ENCODE results near the gene PSME4. TPM values are rescaled to one million over a fixed set of nuclear protein-coding genes. Genes with fewer than 3 reads are reported as not detected.

PSME4 gene
- total and polyA plus RNA-seq, 2 of the 13 experiments (the other 11 are each of a cell fraction or from before 2014, with no cell fraction given) = 52.1 to 77.8 TPM

- POLR2A ChIA-PET = no interaction called here
- intact Hi-C loops (cut with micrococcal nuclease; ENCODE audit: unreplicated experiment) = no loop called here
- TF ChIP-seq ZIK1 (CRISPR knock-in tag; IDR thresholded peaks at IDR 0.05; ENCODE audit: borderline replicate concordance, low read depth) (no peak), ZNF713 (CRISPR knock-in tag; IDR thresholded peaks at IDR 0.05) (no peak), ZNF563 (CRISPR knock-in tag; IDR thresholded peaks at IDR 0.05) (no peak), ELF4 (CRISPR knock-in tag; IDR thresholded peaks at IDR 0.05; ENCODE audit: borderline replicate concordance) (no peak), MAX (IDR thresholded peaks at IDR 0.05) (no peak), ZHX1 (CRISPR knock-in tag; IDR thresholded peaks at IDR 0.05; ENCODE audit: low read depth) (no peak), NRL (CRISPR knock-in tag; IDR thresholded peaks at IDR 0.05; ENCODE audit: borderline replicate concordance) (no peak), FOSL1 (CRISPR knock-in tag; IDR thresholded peaks at IDR 0.05; ENCODE audit: borderline replicate concordance) (no peak), ZNF740 (CRISPR knock-in tag; IDR thresholded peaks at IDR 0.05) (no peak)
Observed at GRCh38 chr2:53877556-53877955, 93.2 kb downstream of the PSME4 start.

More at GRCh38 chr2:53877556-53877955, 93.2 kb downstream of the PSME4 start:
- Histone ChIP-seq H4K20me1 (ENCODE audit: insufficient read depth, low read length) (no peaks in the 10 kb centered on the region), H3K27ac (ENCODE audit: extremely low read length, insufficient read depth, low read length) (no peak overlapping the region), H3K36me3 (replicated peaks in 1 of 2; ENCODE audit: control insufficient read depth in 1 of 2, insufficient read depth in 2 of 2, low read length in 2 of 2) (peaks cover 31 to 61% of the 10 kb centered on the region in 2 experiments), H2AFZ (ENCODE audit: low read length) (no peak overlapping the region), H3K9me3 (ENCODE audit: low read length) (no peaks in the 10 kb centered on the region), H3K9ac (ENCODE audit: insufficient read depth, low read depth, low read length) (no peak overlapping the region), H3K4me3 (replicated peaks in 1 of 3; ENCODE audit: insufficient read depth in 1 of 3, low read depth in 2 of 3, low read length in 3 of 3) (no peak overlapping the region), H3K4me2 (ENCODE audit: low read depth, low read length) (no peak overlapping the region), H3K79me2 (ENCODE audit: insufficient read depth, low read length) (no peaks in the 10 kb centered on the region), H3K27me3 (ENCODE audit: control insufficient read depth in 1 of 2, insufficient read depth in 2 of 2, low read length in 2 of 2) (no peaks in the 10 kb centered on the region), H3K4me1 (ENCODE audit: insufficient read depth, low read length) (peaks cover 6% of the 10 kb centered on the region; the same call in 1 of the 2 replicates)
- WGBS (ENCODE audit: low lambda C conversion rate) = 96% methylated on average over 2 of the region's 2 CpGs
- CTCF ChIA-PET (ENCODE audit: low intra/inter-chr PET ratio, low total read pairs) = no interaction called here
- in situ Hi-C loops (cut with HindIII; ENCODE audit: extremely low pct_ligation_motif_present, low pct_unique_long_range_greater_than_20kb) = no loop called here
- FAIRE-seq = no peak
- peak; percentile 32; the same call in 1 of the 3 replicates for ATAC-seq
- no peak for DNase-seq (ENCODE audit: low spot score)
- no TSS peak for BruUV-seq (replicated peaks)

Data from HepG2 (cell line).